ENCODE measurements around the gene EREG.

DNA sequence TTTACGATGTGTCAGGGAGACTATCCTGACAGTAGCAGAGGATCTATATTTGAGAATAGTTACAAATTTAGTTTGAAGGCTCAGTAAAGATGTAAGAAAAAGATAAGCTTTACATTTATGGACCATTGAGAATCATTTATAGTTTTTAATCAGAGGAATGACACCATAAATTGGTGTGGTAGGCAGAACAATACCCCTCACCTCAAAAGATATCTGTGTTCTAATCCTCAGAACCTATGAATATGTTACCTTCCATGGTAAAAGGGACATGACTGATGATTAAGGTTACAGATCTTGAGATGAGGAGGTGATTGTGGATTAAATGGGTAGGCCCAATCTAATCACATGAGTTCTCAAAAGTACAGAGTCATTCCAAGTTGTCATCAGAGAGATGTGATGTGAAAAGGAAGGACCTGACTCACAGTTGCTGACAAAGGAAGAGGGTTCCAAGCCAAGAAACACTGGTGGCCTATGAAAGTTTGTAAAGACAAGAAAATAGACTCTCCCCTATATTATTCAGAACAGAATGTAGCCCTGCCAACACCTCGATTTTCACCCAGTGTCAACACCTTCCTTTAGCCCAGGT, 27.0 kb downstream of the EREG start:
- TF ChIP-seq POLR2A (IDR thresholded peaks at IDR 0.05), result no peak
- TF ChIP-seq, protein P1, sequence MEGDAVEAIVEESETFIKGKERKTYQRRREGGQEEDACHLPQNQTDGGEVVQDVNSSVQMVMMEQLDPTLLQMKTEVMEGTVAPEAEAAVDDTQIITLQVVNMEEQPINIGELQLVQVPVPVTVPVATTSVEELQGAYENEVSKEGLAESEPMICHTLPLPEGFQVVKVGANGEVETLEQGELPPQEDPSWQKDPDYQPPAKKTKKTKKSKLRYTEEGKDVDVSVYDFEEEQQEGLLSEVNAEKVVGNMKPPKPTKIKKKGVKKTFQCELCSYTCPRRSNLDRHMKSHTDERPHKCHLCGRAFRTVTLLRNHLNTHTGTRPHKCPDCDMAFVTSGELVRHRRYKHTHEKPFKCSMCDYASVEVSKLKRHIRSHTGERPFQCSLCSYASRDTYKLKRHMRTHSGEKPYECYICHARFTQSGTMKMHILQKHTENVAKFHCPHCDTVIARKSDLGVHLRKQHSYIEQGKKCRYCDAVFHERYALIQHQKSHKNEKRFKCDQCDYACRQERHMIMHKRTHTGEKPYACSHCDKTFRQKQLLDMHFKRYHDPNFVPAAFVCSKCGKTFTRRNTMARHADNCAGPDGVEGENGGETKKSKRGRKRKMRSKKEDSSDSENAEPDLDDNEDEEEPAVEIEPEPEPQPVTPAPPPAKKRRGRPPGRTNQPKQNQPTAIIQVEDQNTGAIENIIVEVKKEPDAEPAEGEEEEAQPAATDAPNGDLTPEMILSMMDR (IDR thresholded peaks at IDR 0.05 in 8 of 11, conservative IDR thresholded peaks at IDR 0.05 in 3 of 11), result no peak

Data from spleen (tissue), 7 donors.